ENCODE results near the gene TBC1D22A.

DNA sequence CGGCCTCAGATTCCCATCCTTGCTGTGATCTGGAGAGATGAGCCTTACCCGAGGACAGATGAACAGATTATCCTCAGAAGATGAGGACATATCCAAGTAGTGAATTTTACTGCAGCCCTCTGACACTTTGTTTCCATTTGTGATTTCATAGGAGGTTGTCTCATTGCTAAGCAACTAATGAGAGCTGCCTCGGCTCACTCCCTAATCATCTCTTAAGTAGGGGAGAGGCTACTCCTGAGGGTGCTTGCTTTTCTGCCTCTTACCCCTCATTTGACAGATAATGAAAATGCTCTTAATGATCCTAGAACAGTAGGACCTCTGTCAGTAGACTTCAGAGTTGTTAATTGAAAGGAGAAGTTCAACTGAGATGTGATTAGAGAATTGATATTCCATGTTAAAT is 150.9 kb downstream of the TBC1D22A start:
- no peak for TF ChIP-seq POLR2A (IDR thresholded peaks at IDR 0.05; ENCODE audit: low read length)
- no peak for TF ChIP-seq GATA1 (IDR thresholded peaks at IDR 0.05; ENCODE audit: low read depth, low read length)
